H1 (cell line): Measurements from ENCODE around the gene RANBP17. TPM values are rescaled to one million over a fixed set of nuclear protein-coding genes. Genes with fewer than 3 reads are reported as not detected.

Experiments
- ASH2L ChIP-seq: fragments of 200-600, 300-600 bp; sonication (generic); IDR thresholded peaks from one replicate; pipeline ENCODE4 v1.7.1; 2017; ENCODE audit warnings: low read length
- BACH1 ChIP-seq: IDR thresholded peaks from 2 replicates; pipeline ENCODE4 v1.6.1; 2012; ENCODE audit warnings: low read length, improper control_type of control experiment
- CBX8 ChIP-seq: fragments of 300-800, 300-1000 bp; sonication (generic); IDR thresholded peaks from 2 replicates; pipeline ENCODE4 v1.7.1; 2016; ENCODE audit warnings: low read depth, low read length, borderline replicate concordance
- CTBP2 ChIP-seq: IDR thresholded peaks from 2 replicates; pipeline ENCODE4 v1.7.0; 2011; ENCODE audit warnings: borderline replicate concordance, mild to moderate bottlenecking, moderate library complexity, mixed read lengths, low read length; ENCODE audit not compliant: insufficient read depth, insufficient read length
- EGR1 ChIP-seq: IDR thresholded peaks from 2 replicates; pipeline ENCODE4 v1.6.1; 2011; ENCODE audit warnings: low read depth, low read length, borderline replicate concordance
- EZH2 ChIP-seq: fragments of 200-600 bp; sonication (generic); IDR thresholded peaks from 2 replicates; pipeline ENCODE4 v1.7.1; 2012; ENCODE audit warnings: low read depth, mild to moderate bottlenecking, moderate library complexity, low read length, inconsistent platforms; ENCODE audit not compliant: severe bottlenecking
- FOSL1 ChIP-seq: IDR thresholded peaks from 2 replicates; pipeline ENCODE4 v1.6.1; 2011; ENCODE audit warnings: mild to moderate bottlenecking, low read depth, low read length, moderate library complexity; ENCODE audit not compliant: insufficient read depth
- KDM4A ChIP-seq: IDR thresholded peaks from one replicate; pipeline ENCODE4 v1.7.1; 2012; ENCODE audit warnings: low read depth, mild to moderate bottlenecking, moderate library complexity, low read length, inconsistent platforms; ENCODE audit not compliant: severe bottlenecking
- NRF1 ChIP-seq: IDR thresholded peaks from 2 replicates; pipeline ENCODE4 v1.6.1; 2011; ENCODE audit warnings: mild to moderate bottlenecking, low read depth, low read length, improper control_type of control experiment
- PHF8 ChIP-seq: fragments of 200-600 bp; sonication (generic); conservative IDR thresholded peaks from 2 replicates; pipeline ENCODE4 v1.7.1; 2012; ENCODE audit warnings: low read depth, mild to moderate bottlenecking, inconsistent platforms, low read length, moderate library complexity
- RBBP5 ChIP-seq: IDR thresholded peaks from 2 replicates; pipeline ENCODE4 v1.7.1; 2012; ENCODE audit warnings: low read depth, mild to moderate bottlenecking, inconsistent platforms, low read length, moderate library complexity, borderline replicate concordance
- SRF ChIP-seq: IDR thresholded peaks from 2 replicates; pipeline ENCODE4 v1.6.1; 2011; ENCODE audit warnings: mild to moderate bottlenecking, low read depth, low read length, moderate library complexity
- SUZ12 ChIP-seq: fragments of 200-600 bp; sonication (generic); IDR thresholded peaks from 2 replicates; pipeline ENCODE4 v1.6.1; 2012; ENCODE audit warnings: mild to moderate bottlenecking, inconsistent platforms, low read length, moderate library complexity, mixed read lengths
- TAF7 ChIP-seq: optimal IDR thresholded peaks from 2 replicates; pipeline ENCODE3; 2011; ENCODE audit warnings: low read depth, mild to moderate bottlenecking, inconsistent platforms, low read length, moderate library complexity, borderline replicate concordance
- TBP ChIP-seq: IDR thresholded peaks from 2 replicates; pipeline ENCODE4 v1.6.1; 2011; ENCODE audit warnings: low read depth, low read length, improper control_type of control experiment
- YY1 ChIP-seq: IDR thresholded peaks from 2 replicates; pipeline ENCODE4 v1.6.1; 2011; ENCODE audit warnings: low read depth, mild to moderate bottlenecking, low read length
- polyA plus RNA-seq, 7 experiments: library from polyadenylated mRNA; depleted of rRNA in 3 of 7; stranded (reverse) in 5 of 7; unstranded in 2 of 7; fragments of >200 nt in 5 of 7; fragments of 200-250 nt in 2 of 7; gene quantifications; 1 replicate in 5 of 7; 2 replicates in 1 of 7; 4 replicates in 1 of 7; pipeline versions ENCODE4 v1.2.1 to v1.2.3, GENCODE V29; 2011 to 2013; ENCODE audit warnings: missing spikeins in 2 of 7, mixed read lengths in 2 of 7
- total RNA-seq: library from RNA; stranded (reverse); fragmentation: NEBNext Ultra II Directional; extraction: Animal tissue kit (Norgen Biotek cat#: 25700); gene quantifications from 2 replicates; pipeline ENCODE4 v1.2.1, GENCODE V29; 2021
- TF ChIP-seq, protein P1 (sequence below): IDR thresholded peaks from 2 replicates; pipeline ENCODE4 v1.6.1; 2012; ENCODE audit warnings: inconsistent platforms
- TF ChIP-seq, protein P2 (sequence below): IDR thresholded peaks from 2 replicates; pipeline ENCODE4 v1.6.1; 2011; ENCODE audit warnings: low read depth, mild to moderate bottlenecking, low read length; ENCODE audit not compliant: insufficient read depth
- TF ChIP-seq, protein P3 (sequence below): IDR thresholded peaks from 2 replicates; pipeline ENCODE4 v1.6.1; 2012; ENCODE audit warnings: low read length, inconsistent platforms
- TF ChIP-seq, protein P4 (sequence below): IDR thresholded peaks from 2 replicates; pipeline ENCODE4 v1.6.1; 2012; ENCODE audit warnings: inconsistent platforms

RANBP17 gene
- total and polyA plus RNA-seq, 2 of the 8 experiments (the other 6 are each of a cell fraction or from before 2014, with no cell fraction given) = 8.6 to 21.3 TPM

DNA sequence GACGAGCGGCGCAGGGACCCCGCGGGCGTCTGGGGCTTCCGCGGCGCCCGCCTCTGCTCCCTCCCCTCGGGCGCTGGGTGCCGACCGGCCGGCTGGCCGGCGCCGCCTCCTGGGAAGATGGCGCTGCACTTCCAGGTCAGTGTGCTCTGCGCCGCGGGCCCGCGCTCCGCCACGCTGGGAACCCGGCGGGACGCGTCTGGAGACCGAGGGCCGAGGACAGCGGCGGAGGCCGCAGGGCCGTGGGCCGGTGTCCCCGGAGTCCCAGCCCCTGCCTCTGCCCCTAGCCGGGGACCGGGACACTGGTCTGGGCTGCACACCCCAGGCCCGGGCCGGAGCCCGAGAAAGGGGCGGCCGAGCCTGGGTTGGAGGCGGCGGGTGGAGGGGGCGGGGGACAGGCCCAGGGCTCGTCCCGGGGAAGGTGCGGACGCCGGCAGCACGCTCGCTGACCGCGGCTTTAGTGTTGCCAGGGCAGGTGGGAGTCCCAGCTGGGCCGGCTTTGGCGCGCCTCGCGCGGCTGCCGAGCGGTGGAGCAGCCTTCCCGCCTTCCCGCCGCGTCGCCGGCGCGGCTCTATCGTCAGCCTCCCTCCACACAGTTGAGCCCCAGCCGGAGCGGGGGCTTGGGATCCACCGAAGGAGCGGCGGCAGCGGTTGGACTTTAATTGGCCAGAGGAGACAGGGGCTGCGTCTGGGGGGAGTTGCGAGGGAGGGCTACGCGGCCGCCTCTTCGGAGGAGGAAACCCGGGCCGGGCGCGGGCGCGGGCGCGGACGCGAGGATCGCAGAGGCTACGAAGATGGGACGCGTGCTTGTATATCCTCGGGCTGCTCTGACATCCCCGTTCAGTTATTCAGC, at the start of gene RANBP17 (continued):
- TF ChIP-seq CTBP2 (peak; percentile 75), SRF (no peak), BACH1 (no peak), PHF8 (peak; percentile 65), TAF7 (peak; percentile 83), EGR1 (peak; percentile 91), SUZ12 (no peak), EZH2 (no peak), NRF1 (no peak), ASH2L (peak; percentile 98), KDM4A (peak; percentile 94), YY1 (peak; percentile 89), RBBP5 (peak; percentile 96), TBP (peak; percentile 62; the same call in 1 of the 2 replicates), FOSL1 (peak; percentile 82), CBX8 (no peak)
- TF ChIP-seq, protein P1, sequence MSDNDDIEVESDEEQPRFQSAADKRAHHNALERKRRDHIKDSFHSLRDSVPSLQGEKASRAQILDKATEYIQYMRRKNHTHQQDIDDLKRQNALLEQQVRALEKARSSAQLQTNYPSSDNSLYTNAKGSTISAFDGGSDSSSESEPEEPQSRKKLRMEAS = peak; percentile 54; the same call in 1 of the 2 replicates
- TF ChIP-seq, protein P2, sequence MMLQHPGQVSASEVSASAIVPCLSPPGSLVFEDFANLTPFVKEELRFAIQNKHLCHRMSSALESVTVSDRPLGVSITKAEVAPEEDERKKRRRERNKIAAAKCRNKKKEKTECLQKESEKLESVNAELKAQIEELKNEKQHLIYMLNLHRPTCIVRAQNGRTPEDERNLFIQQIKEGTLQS = no peak
- TF ChIP-seq, protein P3, sequence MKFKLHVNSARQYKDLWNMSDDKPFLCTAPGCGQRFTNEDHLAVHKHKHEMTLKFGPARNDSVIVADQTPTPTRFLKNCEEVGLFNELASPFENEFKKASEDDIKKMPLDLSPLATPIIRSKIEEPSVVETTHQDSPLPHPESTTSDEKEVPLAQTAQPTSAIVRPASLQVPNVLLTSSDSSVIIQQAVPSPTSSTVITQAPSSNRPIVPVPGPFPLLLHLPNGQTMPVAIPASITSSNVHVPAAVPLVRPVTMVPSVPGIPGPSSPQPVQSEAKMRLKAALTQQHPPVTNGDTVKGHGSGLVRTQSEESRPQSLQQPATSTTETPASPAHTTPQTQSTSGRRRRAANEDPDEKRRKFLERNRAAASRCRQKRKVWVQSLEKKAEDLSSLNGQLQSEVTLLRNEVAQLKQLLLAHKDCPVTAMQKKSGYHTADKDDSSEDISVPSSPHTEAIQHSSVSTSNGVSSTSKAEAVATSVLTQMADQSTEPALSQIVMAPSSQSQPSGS = no peak
- TF ChIP-seq, protein P4, sequence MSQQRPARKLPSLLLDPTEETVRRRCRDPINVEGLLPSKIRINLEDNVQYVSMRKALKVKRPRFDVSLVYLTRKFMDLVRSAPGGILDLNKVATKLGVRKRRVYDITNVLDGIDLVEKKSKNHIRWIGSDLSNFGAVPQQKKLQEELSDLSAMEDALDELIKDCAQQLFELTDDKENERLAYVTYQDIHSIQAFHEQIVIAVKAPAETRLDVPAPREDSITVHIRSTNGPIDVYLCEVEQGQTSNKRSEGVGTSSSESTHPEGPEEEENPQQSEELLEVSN = peak; percentile 94
